ENCODE results near the gene NAA80.

Gene NAA80

GRCh38 chr3:50327129-50327528, 27.9 kb upstream of the NAA80 start:
- TF ChIP-seq CTCF (conservative IDR thresholded peaks at IDR 0.05), result no peak
- peak overlapping the region; percentile 85 for H3K27ac ChIP-seq

GRCh38 chr3:50326182-50326541, 27.0 kb upstream of the NAA80 start:
- H3K27ac ChIP-seq, result no peak overlapping the region
- TF ChIP-seq CTCF (conservative IDR thresholded peaks at IDR 0.05), result no peak

GRCh38 chr3:50325497-50326181, 26.4 kb upstream of the NAA80 start:
- H3K27ac ChIP-seq, result no peak overlapping the region
- no peak for TF ChIP-seq CTCF (conservative IDR thresholded peaks at IDR 0.05)

GRCh38 chr3:50325113-50325480, 25.9 kb upstream of the NAA80 start:
- no peak overlapping the region for H3K27ac ChIP-seq

GRCh38 chr3:50324351-50325112, 25.3 kb upstream of the NAA80 start:
- peak; percentile 95 for TF ChIP-seq CTCF (conservative IDR thresholded peaks at IDR 0.05)
- peak overlapping the region; percentile 97; the same call in 1 of the 2 replicates for H3K27ac ChIP-seq

More at GRCh38 chr3:50325113-50325480, 25.9 kb upstream of the NAA80 start:
- no peak for TF ChIP-seq CTCF (conservative IDR thresholded peaks at IDR 0.05)

- H3K27ac ChIP-seq, result peak overlapping the region; percentile 97; the same call in 1 of the 2 replicates
Observed at GRCh38 chr3:50323614-50324199, 24.5 kb upstream of the NAA80 start.

More at GRCh38 chr3:50323614-50324199, 24.5 kb upstream of the NAA80 start:
- TF ChIP-seq CTCF (conservative IDR thresholded peaks at IDR 0.05), result no peak

Data from VCaP (cell line).